Body of pancreas (tissue), 4 donors: ENCODE data around the gene HERPUD2. TPM values are rescaled to one million over a fixed set of nuclear protein-coding genes. Genes with fewer than 3 reads are reported as not detected.

Source experiments
- ATAC-seq: fragments of 150-250 bp; one replicate; pipeline ENCODE4 v1.9.1; 2016
- DNase-seq, 4 donors: peaks; one replicate each; pipeline ENCODE4 v3.0.0-alpha.2; 2019
- H3K27ac ChIP-seq, 4 donors: fragments of 200-600 bp; sonication (generic); 1 replicate in 3 of 4; 2 replicates in 1 of 4; pipeline versions ENCODE4 v1.5.1 to v1.6.1; 2016 to 2019; ENCODE audit warnings: mild to moderate bottlenecking in 1 of 4, mixed read lengths in 1 of 4, moderate library complexity in 1 of 4
- H3K27me3 ChIP-seq, 2 donors: fragments of 200-600 bp; sonication (generic); one replicate each; pipeline ENCODE4 v1.6.0; 2016; ENCODE audit warnings: mild to moderate bottlenecking in 1 of 2
- H3K36me3 ChIP-seq, 2 donors: fragments of 200-600 bp; sonication (generic); replicated peaks in 1 of 2; 2 replicates each; pipeline ENCODE4 v1.5.1; 2016; ENCODE audit warnings: low read depth in 2 of 2; ENCODE audit not compliant: insufficient read depth in 1 of 2
- H3K4me1 ChIP-seq: fragments of 200-600 bp; sonication (generic); one replicate; pipeline ENCODE4 v1.6.0; 2016
- H3K4me3 ChIP-seq, 2 donors: fragments of 200-600 bp; sonication (generic); 1 replicate in 1 of 2; 2 replicates in 1 of 2; pipeline ENCODE4 v1.5.1; 2016 to 2019
- H3K9me3 ChIP-seq, 3 donors: fragments of 200-600 bp; sonication (generic); 1 replicate in 2 of 3; 2 replicates in 1 of 3; pipeline ENCODE4 v1.5.1; 2016
- CTCF ChIP-seq, 7 experiments: fragments of 450-650 bp in 4 of 7; fragments of 200-600 bp in 3 of 7; sonication (generic) in 3 of 7; IDR thresholded peaks; one replicate each; pipeline ENCODE4 v1.5.1; 2016 to 2019; ENCODE audit warnings: antibody characterized with exemption in 7 of 7
- POLR2A ChIP-seq, 3 donors: fragments of 450-650 bp; IDR thresholded peaks; one replicate each; pipeline ENCODE4 v1.6.1; 2016; ENCODE audit warnings: antibody characterized with exemption in 3 of 3, mild to moderate bottlenecking in 2 of 3
- WGBS, 2 donors: methylation state at CpG; one replicate each; pipeline ENCODE4 v1.1.5; 2017; 5-methylcytosine and 5-hydroxymethylcytosine counted together
- intact Hi-C: fragments of 100-400 bp; cut with DNase I; formaldehyde crosslinking; loops from one replicate; pipeline ENCODE4 v1.15.1; 2023
- total RNA-seq, 2 donors: library from RNA; depleted of rRNA; stranded (reverse); fragments of >200 nt; gene quantifications; one replicate each; pipeline ENCODE4 v1.1.0, GENCODE V29; 2016

Gene HERPUD2
- total RNA-seq, 2 donors from 2014 or later: 19.4 to 21.5 TPM

GRCh38 chr7:35648367-35648766, 46.6 kb downstream of the HERPUD2 start:
- no peak overlapping the region for H3K4me3 ChIP-seq
- DNase-seq: peak in 2 of 4 donors; percentile 31 to 49
- intact Hi-C loops: no loop called here
- TF ChIP-seq POLR2A (IDR thresholded peaks at IDR 0.05): no peak
- TF ChIP-seq CTCF (IDR thresholded peaks at IDR 0.05): no peak
- WGBS, 2 donors: 49 to 50% methylated on average over 3 of the region's 3 CpGs
- H3K4me1 ChIP-seq: peaks cover 59% of the 10 kb centered on the region
- peak overlapping the region; percentile 79 to 92 (median 85) for H3K27ac ChIP-seq
- ATAC-seq: peak; percentile 43
- H3K36me3 ChIP-seq: no peaks in the 10 kb centered on the region
- H3K27me3 ChIP-seq: no peaks in the 10 kb centered on the region
- no peaks in the 10 kb centered on the region for H3K9me3 ChIP-seq

GRCh38 chr7:35647171-35647574, 47.8 kb downstream of the HERPUD2 start:
- Histone ChIP-seq H3K4me3 (no peak overlapping the region), H3K36me3 (no peaks in the 10 kb centered on the region), H3K27me3 (no peaks in the 10 kb centered on the region), H3K27ac (peak overlapping the region; percentile 79 to 92 (median 85)), H3K4me1 (peaks cover 64% of the 10 kb centered on the region), H3K9me3 (no peaks in the 10 kb centered on the region)
- ATAC-seq (peak; percentile 90), DNase-seq (peak; percentile 49 to 71 (median 58))
- peak in 2 of 3 donors; percentile 20 to 35 for TF ChIP-seq POLR2A (IDR thresholded peaks at IDR 0.05)
- no peak for TF ChIP-seq CTCF (IDR thresholded peaks at IDR 0.05)
- 6 to 10% methylated on average over 4 of the region's 4 CpGs for WGBS, 2 donors
- intact Hi-C loops: no loop called here

- ATAC-seq: peak; percentile 81
- peaks cover 71% of the 10 kb centered on the region for H3K4me1 ChIP-seq
- TF ChIP-seq POLR2A (IDR thresholded peaks at IDR 0.05) (no peak), CTCF (IDR thresholded peaks at IDR 0.05) (peak in 1 of 7 experiments; percentile 1)
- no peaks in the 10 kb centered on the region for H3K27me3 ChIP-seq
- 11 to 20% methylated on average over 3 of the region's 3 CpGs for WGBS, 2 donors
- H3K4me3 ChIP-seq: no peak overlapping the region
- intact Hi-C loops: no loop called here
- H3K9me3 ChIP-seq: no peaks in the 10 kb centered on the region
- no peaks in the 10 kb centered on the region for H3K36me3 ChIP-seq
- peak; percentile 43 to 71 (median 57) for DNase-seq
- H3K27ac ChIP-seq: peak overlapping the region; percentile 79 to 92 (median 85)
Observed at GRCh38 chr7:35646289-35647023, 48.5 kb downstream of the HERPUD2 start.

- 84 to 92% methylated on average over 4 of the region's 4 CpGs for WGBS, 2 donors
- H3K4me1 ChIP-seq: peaks cover 76% of the 10 kb centered on the region
- no peaks in the 10 kb centered on the region for H3K36me3 ChIP-seq
- no peaks in the 10 kb centered on the region for H3K9me3 ChIP-seq
- H3K27ac ChIP-seq: peak overlapping the region in 3 of 4 donors; percentile 83 to 92 (median 87)
- no peak overlapping the region for H3K4me3 ChIP-seq
- ATAC-seq (no peak), DNase-seq (no peak)
- no peaks in the 10 kb centered on the region for H3K27me3 ChIP-seq
- TF ChIP-seq POLR2A (IDR thresholded peaks at IDR 0.05): no peak
- intact Hi-C loops: no loop called here
Observed at GRCh38 chr7:35645691-35646090, 49.2 kb downstream of the HERPUD2 start.

GRCh38 chr7:35630024-35630972, 64.6 kb downstream of the HERPUD2 start:
- Histone ChIP-seq H3K27ac (no peak overlapping the region), H3K36me3 (peaks cover 6 to 12% of the 10 kb centered on the region in 2 donors), H3K4me1 (no peaks in the 10 kb centered on the region), H3K4me3 (no peak overlapping the region), H3K9me3 (no peaks in the 10 kb centered on the region), H3K27me3 (no peaks in the 10 kb centered on the region)
- intact Hi-C loops: loop anchor here (10.0 kb wide), 1 partner anchor 55 kb away; no protein-coding TSS in a partner anchor
- TF ChIP-seq POLR2A (IDR thresholded peaks at IDR 0.05) (no peak), CTCF (IDR thresholded peaks at IDR 0.05) (no peak)
- no peak for ATAC-seq
- no peak for DNase-seq
- WGBS, 2 donors: 90 to 95% methylated on average over 3 of the region's 3 CpGs
